Fibroblast of lung (primary cell): ENCODE data around the gene PLEKHA1. TPM values are rescaled to one million over a fixed set of nuclear protein-coding genes. Genes with fewer than 3 reads are reported as not detected.

Source experiments
- DNase-seq, 2 donors: peaks; one replicate each; pipeline versions ENCODE4 v3.0.0 to v3.0.0-alpha.2; 2010; ENCODE audit warnings: low read depth in 2 of 2
- H2AFZ ChIP-seq: 2 replicates; pipeline ENCODE4 v1.5.1; 2012; ENCODE audit warnings: low read length, control low read depth, inconsistent platforms
- H3K27ac ChIP-seq: 2 replicates; pipeline ENCODE4 v1.5.1; 2011; ENCODE audit warnings: low read length, control low read depth; ENCODE audit not compliant: insufficient read depth
- H3K27me3 ChIP-seq: 2 replicates; pipeline ENCODE4 v1.5.1; 2011; ENCODE audit warnings: mild to moderate bottlenecking, low read length; ENCODE audit not compliant: control insufficient read depth, insufficient read depth
- H3K36me3 ChIP-seq: 2 replicates; pipeline ENCODE4 v1.5.1; 2011; ENCODE audit warnings: low read length; ENCODE audit not compliant: control insufficient read depth, insufficient read depth
- H3K4me1 ChIP-seq: 2 replicates; pipeline ENCODE4 v1.5.1; 2011; ENCODE audit warnings: low read length; ENCODE audit not compliant: control insufficient read depth, insufficient read depth; ENCODE audit errors: extremely low read depth
- H3K4me2 ChIP-seq: 2 replicates; pipeline ENCODE4 v1.5.1; 2011; ENCODE audit warnings: low read length, control low read depth; ENCODE audit not compliant: insufficient read depth; ENCODE audit errors: extremely low read depth
- H3K4me3 ChIP-seq, 4 experiments: fragments of 200-600 bp in 1 of 4; sonication (generic) in 1 of 4; replicated peaks in 1 of 4; 2 replicates each; pipeline ENCODE4 v1.5.1; 2011 to 2016; ENCODE audit warnings: low read length in 4 of 4, low read depth in 3 of 4, mild to moderate bottlenecking in 3 of 4, control low read depth in 2 of 4, inconsistent platforms in 1 of 4, mixed read lengths in 1 of 4; ENCODE audit not compliant: insufficient read depth in 1 of 4; ENCODE audit errors: control extremely low read depth in 1 of 4
- H3K79me2 ChIP-seq: 2 replicates; pipeline ENCODE4 v1.5.1; 2012; ENCODE audit warnings: mild to moderate bottlenecking, low read length, inconsistent platforms; ENCODE audit not compliant: control insufficient read depth, insufficient read depth
- H3K9ac ChIP-seq: 2 replicates; pipeline ENCODE4 v1.5.1; 2011; ENCODE audit warnings: mild to moderate bottlenecking, low read length, control low read depth; ENCODE audit not compliant: insufficient read depth
- H3K9me3 ChIP-seq: 2 replicates; pipeline ENCODE4 v1.5.1; 2012; ENCODE audit warnings: low read depth, low read length; ENCODE audit not compliant: control insufficient read depth, insufficient read depth
- H4K20me1 ChIP-seq: 2 replicates; pipeline ENCODE4 v1.5.1; 2011; ENCODE audit warnings: low read length; ENCODE audit not compliant: control insufficient read depth, insufficient read depth; ENCODE audit errors: extremely low read depth
- EZH2 ChIP-seq: IDR thresholded peaks from 2 replicates; pipeline ENCODE4 v1.5.1; 2012; ENCODE audit warnings: low read length, control low read depth, mild to moderate bottlenecking; ENCODE audit errors: missing control alignments
- polyA plus RNA-seq, 2 donors: library from polyadenylated mRNA; depleted of rRNA in 1 of 2; stranded (reverse) in 1 of 2; unstranded in 1 of 2; fragments of >200 nt; gene quantifications; 2 replicates each; pipeline ENCODE4 v1.2.1, GENCODE V29; 2011 to 2012; ENCODE audit warnings: missing spikeins in 1 of 2
- total RNA-seq: library from RNA; depleted of rRNA; stranded (reverse); fragments of >200 nt; gene quantifications from 2 replicates; pipeline ENCODE4 v1.2.1, GENCODE V29; 2014
- TF ChIP-seq, protein P1 (sequence below), 2 donors: IDR thresholded peaks in 1 of 2; conservative IDR thresholded peaks in 1 of 2; 1 replicate in 1 of 2; 2 replicates in 1 of 2; pipeline ENCODE4 v1.5.1; 2011 to 2012; ENCODE audit warnings: low read length in 2 of 2, control low read depth in 1 of 2, inconsistent platforms in 1 of 2, low read depth in 1 of 2, mild to moderate bottlenecking in 1 of 2

The PLEKHA1 gene
- total and polyA plus RNA-seq, 2 donors (not counting 1 experiment from before 2014, with no cell fraction given) = 14.4 to 37.9 TPM

DNA sequence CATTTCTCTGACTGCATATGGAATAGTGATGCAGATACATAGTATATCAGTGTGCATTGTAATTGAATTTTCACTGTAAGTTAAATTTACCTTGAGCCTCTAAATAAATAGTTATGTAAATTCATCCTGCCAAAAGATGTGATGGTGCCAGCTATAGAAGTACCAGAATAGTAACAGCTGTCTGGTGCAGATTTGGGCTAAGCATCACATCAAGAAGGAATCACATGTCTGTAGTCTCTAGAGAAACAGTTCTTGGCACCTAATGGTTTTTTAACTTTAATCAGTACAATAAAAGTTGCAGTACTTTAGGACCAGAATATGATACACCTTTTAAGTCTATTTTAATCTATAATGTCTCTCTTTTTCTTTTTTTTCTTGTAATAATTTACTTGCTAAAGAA, 17.4 kb downstream of the PLEKHA1 start:
- H3K9ac ChIP-seq = no peak overlapping the region
- TF ChIP-seq, protein P1, sequence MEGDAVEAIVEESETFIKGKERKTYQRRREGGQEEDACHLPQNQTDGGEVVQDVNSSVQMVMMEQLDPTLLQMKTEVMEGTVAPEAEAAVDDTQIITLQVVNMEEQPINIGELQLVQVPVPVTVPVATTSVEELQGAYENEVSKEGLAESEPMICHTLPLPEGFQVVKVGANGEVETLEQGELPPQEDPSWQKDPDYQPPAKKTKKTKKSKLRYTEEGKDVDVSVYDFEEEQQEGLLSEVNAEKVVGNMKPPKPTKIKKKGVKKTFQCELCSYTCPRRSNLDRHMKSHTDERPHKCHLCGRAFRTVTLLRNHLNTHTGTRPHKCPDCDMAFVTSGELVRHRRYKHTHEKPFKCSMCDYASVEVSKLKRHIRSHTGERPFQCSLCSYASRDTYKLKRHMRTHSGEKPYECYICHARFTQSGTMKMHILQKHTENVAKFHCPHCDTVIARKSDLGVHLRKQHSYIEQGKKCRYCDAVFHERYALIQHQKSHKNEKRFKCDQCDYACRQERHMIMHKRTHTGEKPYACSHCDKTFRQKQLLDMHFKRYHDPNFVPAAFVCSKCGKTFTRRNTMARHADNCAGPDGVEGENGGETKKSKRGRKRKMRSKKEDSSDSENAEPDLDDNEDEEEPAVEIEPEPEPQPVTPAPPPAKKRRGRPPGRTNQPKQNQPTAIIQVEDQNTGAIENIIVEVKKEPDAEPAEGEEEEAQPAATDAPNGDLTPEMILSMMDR (conservative IDR thresholded peaks at IDR 0.05 in 1 of 2, IDR thresholded peaks at IDR 0.05 in 1 of 2; ENCODE audit: low read depth in 1 of 2, low read length in 2 of 2) = no peak
- TF ChIP-seq EZH2 = no peak
- H3K79me2 ChIP-seq = no peaks in the 10 kb centered on the region
- no peaks in the 10 kb centered on the region for H3K36me3 ChIP-seq
- no peak overlapping the region for H3K4me2 ChIP-seq
- H3K4me3 ChIP-seq = no peak overlapping the region
- no peaks in the 10 kb centered on the region for H3K9me3 ChIP-seq
- H3K27me3 ChIP-seq = no peaks in the 10 kb centered on the region
- no peaks in the 10 kb centered on the region for H3K4me1 ChIP-seq
- H3K27ac ChIP-seq = no peak overlapping the region
- no peaks in the 10 kb centered on the region for H4K20me1 ChIP-seq
- no peak overlapping the region for H2AFZ ChIP-seq
- DNase-seq = no peak

DNA sequence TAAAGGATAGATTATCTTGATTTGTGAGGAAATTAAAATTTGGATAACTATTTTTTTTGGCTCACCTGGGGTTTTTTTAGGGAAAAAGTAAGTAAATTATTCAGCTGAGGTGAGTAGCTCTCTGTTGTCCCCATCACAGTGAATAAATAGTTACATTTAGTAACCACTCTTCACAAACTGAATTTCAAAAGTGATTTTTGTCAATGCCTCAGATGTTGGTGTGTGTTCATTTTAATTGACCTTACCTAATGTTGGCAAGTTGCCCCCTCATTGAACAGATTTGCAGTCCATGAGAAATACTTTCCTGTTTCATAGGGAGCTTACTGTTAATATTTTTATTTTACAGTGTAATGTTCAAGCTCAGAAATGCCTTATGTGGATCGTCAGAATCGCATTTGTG, 18.3 kb downstream of the PLEKHA1 start:
- H3K27me3 ChIP-seq = no peaks in the 10 kb centered on the region
- H3K4me3 ChIP-seq = no peak overlapping the region
- H3K79me2 ChIP-seq = no peaks in the 10 kb centered on the region
- no peak overlapping the region for H3K9ac ChIP-seq
- H4K20me1 ChIP-seq = no peaks in the 10 kb centered on the region
- no peaks in the 10 kb centered on the region for H3K36me3 ChIP-seq
- no peak for TF ChIP-seq EZH2
- TF ChIP-seq, protein P1 (conservative IDR thresholded peaks at IDR 0.05 in 1 of 2, IDR thresholded peaks at IDR 0.05 in 1 of 2; ENCODE audit: low read depth in 1 of 2, low read length in 2 of 2) = no peak
- no peak for DNase-seq
- H3K9me3 ChIP-seq = no peaks in the 10 kb centered on the region
- H3K27ac ChIP-seq = no peak overlapping the region
- no peak overlapping the region for H3K4me2 ChIP-seq
- no peak overlapping the region for H2AFZ ChIP-seq
- no peaks in the 10 kb centered on the region for H3K4me1 ChIP-seq

DNA sequence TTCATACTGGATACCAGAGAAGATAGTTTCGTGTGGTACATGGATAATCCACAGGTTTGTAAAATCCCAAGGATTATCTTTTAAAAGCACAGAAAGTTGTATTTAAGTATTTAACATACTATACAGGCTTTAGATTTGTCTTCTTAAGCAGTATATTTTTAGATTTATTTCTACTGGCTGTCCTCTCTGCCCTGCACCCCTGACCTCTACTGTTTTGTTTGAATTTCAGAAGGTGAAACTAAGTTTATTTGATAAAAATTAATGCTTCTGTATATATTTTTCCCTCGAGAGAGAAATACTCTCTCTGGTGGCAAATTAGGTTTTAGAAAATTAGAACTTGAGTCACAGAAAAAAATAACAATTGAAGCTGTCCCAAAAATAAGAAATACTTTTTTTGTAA, 18.8 kb downstream of the PLEKHA1 start:
- Histone ChIP-seq H3K4me1 (no peaks in the 10 kb centered on the region), H3K9ac (no peak overlapping the region), H3K4me2 (no peak overlapping the region), H3K4me3 (no peak overlapping the region), H3K79me2 (no peaks in the 10 kb centered on the region), H3K27ac (no peak overlapping the region), H3K36me3 (no peaks in the 10 kb centered on the region), H3K9me3 (no peaks in the 10 kb centered on the region), H3K27me3 (no peaks in the 10 kb centered on the region), H4K20me1 (no peaks in the 10 kb centered on the region), H2AFZ (no peak overlapping the region)
- DNase-seq = no peak
- TF ChIP-seq, protein P1 (conservative IDR thresholded peaks at IDR 0.05 in 1 of 2, IDR thresholded peaks at IDR 0.05 in 1 of 2; ENCODE audit: low read depth in 1 of 2, low read length in 2 of 2) = no peak
- no peak for TF ChIP-seq EZH2
